WTC11 (cell line): ENCODE results near the gene EGR1. TPM values are rescaled to one million over a fixed set of nuclear protein-coding genes. Genes with fewer than 3 reads are reported as not detected.
A peak's percentile ranks its signal among the peaks of the same experiment; 100 is the strongest.

Source experiments
- CBFB ChIP-seq: sonication (generic); formaldehyde crosslinking; IDR thresholded peaks from 2 replicates; pipeline ENCODE4 v1.8.1; 2022; ENCODE audit warnings: mild to moderate bottlenecking, low read depth, missing genetic modification reagents
- ELF4 ChIP-seq: sonication (generic); formaldehyde crosslinking; IDR thresholded peaks from 2 replicates; pipeline ENCODE4 v1.8.1; 2022; ENCODE audit warnings: low read depth, mild to moderate bottlenecking, moderate library complexity, missing genetic modification reagents
- ESRRA ChIP-seq: sonication (generic); formaldehyde crosslinking; IDR thresholded peaks from 2 replicates; pipeline ENCODE4 v1.8.1; 2022; ENCODE audit warnings: mild to moderate bottlenecking, missing genetic modification reagents, borderline replicate concordance
- ETV6 ChIP-seq: sonication (generic); formaldehyde crosslinking; IDR thresholded peaks from 2 replicates; pipeline ENCODE4 v1.8.1; 2022; ENCODE audit warnings: mild to moderate bottlenecking, missing genetic modification reagents
- HMGA2 ChIP-seq: fragments of 250-450 bp; sonication (Bioruptor Pico); IDR thresholded peaks from 2 replicates; pipeline ENCODE4 v1.4.0; 2021; ENCODE audit warnings: mild to moderate bottlenecking, moderate library complexity
- JUN ChIP-seq: sonication (generic); formaldehyde crosslinking; IDR thresholded peaks from 2 replicates; pipeline ENCODE4 v1.8.0; 2023; ENCODE audit warnings: mild to moderate bottlenecking, missing genetic modification reagents
- MXD4 ChIP-seq: fragments of 250-450 bp; sonication (Bioruptor Pico); IDR thresholded peaks from 2 replicates; pipeline ENCODE4 v1.8.0; 2021; ENCODE audit warnings: mild to moderate bottlenecking, moderate library complexity, borderline replicate concordance
- NFYB ChIP-seq: sonication (generic); formaldehyde crosslinking; conservative IDR thresholded peaks from 2 replicates; pipeline ENCODE4 v1.8.0; 2022; ENCODE audit warnings: low read depth, missing genetic modification reagents
- TEAD4 ChIP-seq: sonication (generic); formaldehyde crosslinking; IDR thresholded peaks from 2 replicates; pipeline ENCODE4 v1.8.0; 2022; ENCODE audit warnings: mild to moderate bottlenecking, missing genetic modification reagents
- ZNF317 ChIP-seq: sonication (generic); formaldehyde crosslinking; IDR thresholded peaks from 2 replicates; pipeline ENCODE4 v1.8.1; 2023; ENCODE audit warnings: low read depth, mild to moderate bottlenecking, moderate library complexity, missing genetic modification reagents, borderline replicate concordance
- total RNA-seq: library from RNA; stranded (reverse); gene quantifications from 3 replicates; pipeline ENCODE4 v1.2.3, GENCODE V29; 2021
- TF ChIP-seq, protein P1 (sequence below): fragments of 250-450 bp; sonication (Bioruptor Pico); IDR thresholded peaks from 2 replicates; pipeline ENCODE4 v2.1.2; 2022; ENCODE audit warnings: mild to moderate bottlenecking, moderate library complexity
- TF ChIP-seq, protein P2 (sequence below): sonication (generic); formaldehyde crosslinking; IDR thresholded peaks from 2 replicates; pipeline ENCODE4 v1.8.1; 2022; ENCODE audit warnings: missing genetic modification reagents, borderline replicate concordance
- TF ChIP-seq, protein P3 (sequence below): sonication (generic); formaldehyde crosslinking; IDR thresholded peaks from 2 replicates; pipeline ENCODE4 v1.8.0; 2022; ENCODE audit warnings: mild to moderate bottlenecking, missing genetic modification reagents
- TF ChIP-seq, protein P4 (sequence below): sonication (generic); formaldehyde crosslinking; IDR thresholded peaks from 2 replicates; pipeline ENCODE4 v1.8.0; 2022; ENCODE audit warnings: mild to moderate bottlenecking, missing genetic modification reagents
- TF ChIP-seq, protein P5 (sequence below): sonication (generic); formaldehyde crosslinking; IDR thresholded peaks from 2 replicates; pipeline ENCODE4 v1.8.1; 2023; ENCODE audit warnings: mild to moderate bottlenecking, missing genetic modification reagents, borderline replicate concordance
- TF ChIP-seq, protein P6 (sequence below): fragments of 250-450 bp; sonication (Bioruptor Pico); IDR thresholded peaks from 2 replicates; pipeline ENCODE4 v1.9.0; 2021; ENCODE audit warnings: mild to moderate bottlenecking
- TF ChIP-seq, protein P7 (sequence below): fragments of 250-450 bp; sonication (Bioruptor Pico); IDR thresholded peaks from 2 replicates; pipeline ENCODE4 v1.9.0; 2021; ENCODE audit warnings: mild to moderate bottlenecking, borderline replicate concordance
- TF ChIP-seq, protein P8 (sequence below): sonication (generic); formaldehyde crosslinking; IDR thresholded peaks from 2 replicates; pipeline ENCODE4 v1.8.1; 2022; ENCODE audit warnings: low read depth, missing genetic modification reagents, borderline replicate concordance

The EGR1 gene
- total RNA-seq, 1 experiment from 2014 or later = 15.7 TPM

DNA sequence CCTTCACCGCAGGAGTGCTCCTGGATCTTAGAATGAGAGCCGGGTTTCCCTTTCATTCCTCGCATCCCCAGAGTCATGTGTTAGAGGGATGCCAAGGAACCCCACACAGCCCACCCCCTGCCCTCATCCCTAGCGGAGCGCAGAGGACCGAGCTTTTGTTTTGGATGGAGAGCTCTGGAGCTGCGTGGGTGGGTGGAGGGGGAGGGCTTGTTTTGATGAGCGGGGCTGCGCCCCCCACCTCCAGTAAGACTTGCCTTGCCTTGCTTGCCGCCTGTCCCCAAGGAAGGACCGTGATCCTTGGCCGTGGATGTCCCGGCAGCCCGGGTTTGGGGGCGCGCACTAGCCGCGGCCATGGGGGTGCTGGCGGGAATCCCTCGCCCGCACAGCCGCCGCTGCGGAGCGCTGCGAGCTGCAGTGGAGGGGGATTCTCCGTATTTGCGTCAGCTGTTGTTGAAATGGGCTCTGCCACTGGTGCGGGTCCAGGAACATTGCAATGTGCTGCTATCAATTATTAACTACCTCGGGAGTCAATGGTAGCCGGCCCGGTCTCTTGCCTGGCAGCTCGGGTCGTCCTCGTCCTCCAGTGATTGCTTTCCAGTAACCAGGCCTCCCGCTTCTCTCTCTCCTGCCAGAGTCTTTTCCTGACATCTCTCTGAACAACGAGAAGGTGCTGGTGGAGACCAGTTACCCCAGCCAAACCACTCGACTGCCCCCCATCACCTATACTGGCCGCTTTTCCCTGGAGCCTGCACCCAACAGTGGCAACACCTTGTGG is 1.0 kb downstream of the EGR1 start (continued):
- TF ChIP-seq, protein P1, sequence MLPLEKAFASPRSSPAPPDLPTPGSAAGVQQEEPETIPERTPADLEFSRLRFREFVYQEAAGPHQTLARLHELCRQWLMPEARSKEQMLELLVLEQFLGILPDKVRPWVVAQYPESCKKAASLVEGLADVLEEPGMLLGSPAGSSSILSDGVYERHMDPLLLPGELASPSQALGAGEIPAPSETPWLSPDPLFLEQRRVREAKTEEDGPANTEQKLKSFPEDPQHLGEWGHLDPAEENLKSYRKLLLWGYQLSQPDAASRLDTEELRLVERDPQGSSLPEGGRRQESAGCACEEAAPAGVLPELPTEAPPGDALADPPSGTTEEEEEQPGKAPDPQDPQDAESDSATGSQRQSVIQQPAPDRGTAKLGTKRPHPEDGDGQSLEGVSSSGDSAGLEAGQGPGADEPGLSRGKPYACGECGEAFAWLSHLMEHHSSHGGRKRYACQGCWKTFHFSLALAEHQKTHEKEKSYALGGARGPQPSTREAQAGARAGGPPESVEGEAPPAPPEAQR (CRISPR knock-in tag) = no peak
- TF ChIP-seq TEAD4 (CRISPR knock-in tag) = no peak
- TF ChIP-seq JUN (CRISPR knock-in tag) = no peak
- TF ChIP-seq, protein P2, sequence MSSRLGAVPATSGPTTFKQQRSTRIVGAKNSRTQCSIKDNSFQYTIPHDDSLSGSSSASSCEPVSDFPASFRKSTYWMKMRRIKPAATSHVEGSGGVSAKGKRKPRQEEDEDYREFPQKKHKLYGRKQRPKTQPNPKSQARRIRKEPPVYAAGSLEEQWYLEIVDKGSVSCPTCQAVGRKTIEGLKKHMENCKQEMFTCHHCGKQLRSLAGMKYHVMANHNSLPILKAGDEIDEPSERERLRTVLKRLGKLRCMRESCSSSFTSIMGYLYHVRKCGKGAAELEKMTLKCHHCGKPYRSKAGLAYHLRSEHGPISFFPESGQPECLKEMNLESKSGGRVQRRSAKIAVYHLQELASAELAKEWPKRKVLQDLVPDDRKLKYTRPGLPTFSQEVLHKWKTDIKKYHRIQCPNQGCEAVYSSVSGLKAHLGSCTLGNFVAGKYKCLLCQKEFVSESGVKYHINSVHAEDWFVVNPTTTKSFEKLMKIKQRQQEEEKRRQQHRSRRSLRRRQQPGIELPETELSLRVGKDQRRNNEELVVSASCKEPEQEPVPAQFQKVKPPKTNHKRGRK (CRISPR knock-in tag) = no peak
- TF ChIP-seq, protein P3, sequence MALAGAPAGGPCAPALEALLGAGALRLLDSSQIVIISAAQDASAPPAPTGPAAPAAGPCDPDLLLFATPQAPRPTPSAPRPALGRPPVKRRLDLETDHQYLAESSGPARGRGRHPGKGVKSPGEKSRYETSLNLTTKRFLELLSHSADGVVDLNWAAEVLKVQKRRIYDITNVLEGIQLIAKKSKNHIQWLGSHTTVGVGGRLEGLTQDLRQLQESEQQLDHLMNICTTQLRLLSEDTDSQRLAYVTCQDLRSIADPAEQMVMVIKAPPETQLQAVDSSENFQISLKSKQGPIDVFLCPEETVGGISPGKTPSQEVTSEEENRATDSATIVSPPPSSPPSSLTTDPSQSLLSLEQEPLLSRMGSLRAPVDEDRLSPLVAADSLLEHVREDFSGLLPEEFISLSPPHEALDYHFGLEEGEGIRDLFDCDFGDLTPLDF = no peak
- no peak for TF ChIP-seq HMGA2 (CRISPR knock-in tag)
- no peak for TF ChIP-seq MXD4 (CRISPR knock-in tag)
- TF ChIP-seq, protein P4, sequence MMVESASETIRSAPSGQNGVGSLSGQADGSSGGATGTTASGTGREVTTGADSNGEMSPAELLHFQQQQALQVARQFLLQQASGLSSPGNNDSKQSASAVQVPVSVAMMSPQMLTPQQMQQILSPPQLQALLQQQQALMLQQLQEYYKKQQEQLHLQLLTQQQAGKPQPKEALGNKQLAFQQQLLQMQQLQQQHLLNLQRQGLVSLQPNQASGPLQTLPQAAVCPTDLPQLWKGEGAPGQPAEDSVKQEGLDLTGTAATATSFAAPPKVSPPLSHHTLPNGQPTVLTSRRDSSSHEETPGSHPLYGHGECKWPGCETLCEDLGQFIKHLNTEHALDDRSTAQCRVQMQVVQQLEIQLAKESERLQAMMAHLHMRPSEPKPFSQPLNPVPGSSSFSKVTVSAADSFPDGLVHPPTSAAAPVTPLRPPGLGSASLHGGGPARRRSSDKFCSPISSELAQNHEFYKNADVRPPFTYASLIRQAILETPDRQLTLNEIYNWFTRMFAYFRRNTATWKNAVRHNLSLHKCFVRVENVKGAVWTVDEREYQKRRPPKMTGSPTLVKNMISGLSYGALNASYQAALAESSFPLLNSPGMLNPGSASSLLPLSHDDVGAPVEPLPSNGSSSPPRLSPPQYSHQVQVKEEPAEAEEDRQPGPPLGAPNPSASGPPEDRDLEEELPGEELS = no peak
- TF ChIP-seq ESRRA (CRISPR knock-in tag) = no peak
- TF ChIP-seq, protein P5, sequence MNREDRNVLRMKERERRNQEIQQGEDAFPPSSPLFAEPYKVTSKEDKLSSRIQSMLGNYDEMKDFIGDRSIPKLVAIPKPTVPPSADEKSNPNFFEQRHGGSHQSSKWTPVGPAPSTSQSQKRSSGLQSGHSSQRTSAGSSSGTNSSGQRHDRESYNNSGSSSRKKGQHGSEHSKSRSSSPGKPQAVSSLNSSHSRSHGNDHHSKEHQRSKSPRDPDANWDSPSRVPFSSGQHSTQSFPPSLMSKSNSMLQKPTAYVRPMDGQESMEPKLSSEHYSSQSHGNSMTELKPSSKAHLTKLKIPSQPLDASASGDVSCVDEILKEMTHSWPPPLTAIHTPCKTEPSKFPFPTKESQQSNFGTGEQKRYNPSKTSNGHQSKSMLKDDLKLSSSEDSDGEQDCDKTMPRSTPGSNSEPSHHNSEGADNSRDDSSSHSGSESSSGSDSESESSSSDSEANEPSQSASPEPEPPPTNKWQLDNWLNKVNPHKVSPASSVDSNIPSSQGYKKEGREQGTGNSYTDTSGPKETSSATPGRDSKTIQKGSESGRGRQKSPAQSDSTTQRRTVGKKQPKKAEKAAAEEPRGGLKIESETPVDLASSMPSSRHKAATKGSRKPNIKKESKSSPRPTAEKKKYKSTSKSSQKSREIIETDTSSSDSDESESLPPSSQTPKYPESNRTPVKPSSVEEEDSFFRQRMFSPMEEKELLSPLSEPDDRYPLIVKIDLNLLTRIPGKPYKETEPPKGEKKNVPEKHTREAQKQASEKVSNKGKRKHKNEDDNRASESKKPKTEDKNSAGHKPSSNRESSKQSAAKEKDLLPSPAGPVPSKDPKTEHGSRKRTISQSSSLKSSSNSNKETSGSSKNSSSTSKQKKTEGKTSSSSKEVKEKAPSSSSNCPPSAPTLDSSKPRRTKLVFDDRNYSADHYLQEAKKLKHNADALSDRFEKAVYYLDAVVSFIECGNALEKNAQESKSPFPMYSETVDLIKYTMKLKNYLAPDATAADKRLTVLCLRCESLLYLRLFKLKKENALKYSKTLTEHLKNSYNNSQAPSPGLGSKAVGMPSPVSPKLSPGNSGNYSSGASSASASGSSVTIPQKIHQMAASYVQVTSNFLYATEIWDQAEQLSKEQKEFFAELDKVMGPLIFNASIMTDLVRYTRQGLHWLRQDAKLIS (CRISPR knock-in tag) = no peak
- TF ChIP-seq, protein P6, sequence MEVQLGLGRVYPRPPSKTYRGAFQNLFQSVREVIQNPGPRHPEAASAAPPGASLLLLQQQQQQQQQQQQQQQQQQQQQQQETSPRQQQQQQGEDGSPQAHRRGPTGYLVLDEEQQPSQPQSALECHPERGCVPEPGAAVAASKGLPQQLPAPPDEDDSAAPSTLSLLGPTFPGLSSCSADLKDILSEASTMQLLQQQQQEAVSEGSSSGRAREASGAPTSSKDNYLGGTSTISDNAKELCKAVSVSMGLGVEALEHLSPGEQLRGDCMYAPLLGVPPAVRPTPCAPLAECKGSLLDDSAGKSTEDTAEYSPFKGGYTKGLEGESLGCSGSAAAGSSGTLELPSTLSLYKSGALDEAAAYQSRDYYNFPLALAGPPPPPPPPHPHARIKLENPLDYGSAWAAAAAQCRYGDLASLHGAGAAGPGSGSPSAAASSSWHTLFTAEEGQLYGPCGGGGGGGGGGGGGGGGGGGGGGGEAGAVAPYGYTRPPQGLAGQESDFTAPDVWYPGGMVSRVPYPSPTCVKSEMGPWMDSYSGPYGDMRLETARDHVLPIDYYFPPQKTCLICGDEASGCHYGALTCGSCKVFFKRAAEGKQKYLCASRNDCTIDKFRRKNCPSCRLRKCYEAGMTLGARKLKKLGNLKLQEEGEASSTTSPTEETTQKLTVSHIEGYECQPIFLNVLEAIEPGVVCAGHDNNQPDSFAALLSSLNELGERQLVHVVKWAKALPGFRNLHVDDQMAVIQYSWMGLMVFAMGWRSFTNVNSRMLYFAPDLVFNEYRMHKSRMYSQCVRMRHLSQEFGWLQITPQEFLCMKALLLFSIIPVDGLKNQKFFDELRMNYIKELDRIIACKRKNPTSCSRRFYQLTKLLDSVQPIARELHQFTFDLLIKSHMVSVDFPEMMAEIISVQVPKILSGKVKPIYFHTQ (CRISPR knock-in tag) = no peak
- TF ChIP-seq, protein P7, sequence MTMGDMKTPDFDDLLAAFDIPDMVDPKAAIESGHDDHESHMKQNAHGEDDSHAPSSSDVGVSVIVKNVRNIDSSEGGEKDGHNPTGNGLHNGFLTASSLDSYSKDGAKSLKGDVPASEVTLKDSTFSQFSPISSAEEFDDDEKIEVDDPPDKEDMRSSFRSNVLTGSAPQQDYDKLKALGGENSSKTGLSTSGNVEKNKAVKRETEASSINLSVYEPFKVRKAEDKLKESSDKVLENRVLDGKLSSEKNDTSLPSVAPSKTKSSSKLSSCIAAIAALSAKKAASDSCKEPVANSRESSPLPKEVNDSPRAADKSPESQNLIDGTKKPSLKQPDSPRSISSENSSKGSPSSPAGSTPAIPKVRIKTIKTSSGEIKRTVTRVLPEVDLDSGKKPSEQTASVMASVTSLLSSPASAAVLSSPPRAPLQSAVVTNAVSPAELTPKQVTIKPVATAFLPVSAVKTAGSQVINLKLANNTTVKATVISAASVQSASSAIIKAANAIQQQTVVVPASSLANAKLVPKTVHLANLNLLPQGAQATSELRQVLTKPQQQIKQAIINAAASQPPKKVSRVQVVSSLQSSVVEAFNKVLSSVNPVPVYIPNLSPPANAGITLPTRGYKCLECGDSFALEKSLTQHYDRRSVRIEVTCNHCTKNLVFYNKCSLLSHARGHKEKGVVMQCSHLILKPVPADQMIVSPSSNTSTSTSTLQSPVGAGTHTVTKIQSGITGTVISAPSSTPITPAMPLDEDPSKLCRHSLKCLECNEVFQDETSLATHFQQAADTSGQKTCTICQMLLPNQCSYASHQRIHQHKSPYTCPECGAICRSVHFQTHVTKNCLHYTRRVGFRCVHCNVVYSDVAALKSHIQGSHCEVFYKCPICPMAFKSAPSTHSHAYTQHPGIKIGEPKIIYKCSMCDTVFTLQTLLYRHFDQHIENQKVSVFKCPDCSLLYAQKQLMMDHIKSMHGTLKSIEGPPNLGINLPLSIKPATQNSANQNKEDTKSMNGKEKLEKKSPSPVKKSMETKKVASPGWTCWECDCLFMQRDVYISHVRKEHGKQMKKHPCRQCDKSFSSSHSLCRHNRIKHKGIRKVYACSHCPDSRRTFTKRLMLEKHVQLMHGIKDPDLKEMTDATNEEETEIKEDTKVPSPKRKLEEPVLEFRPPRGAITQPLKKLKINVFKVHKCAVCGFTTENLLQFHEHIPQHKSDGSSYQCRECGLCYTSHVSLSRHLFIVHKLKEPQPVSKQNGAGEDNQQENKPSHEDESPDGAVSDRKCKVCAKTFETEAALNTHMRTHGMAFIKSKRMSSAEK (CRISPR knock-in tag) = 0 out of 2 replicates have a peak, but pooled peaks have one; percentile 75
- no peak for TF ChIP-seq ELF4 (CRISPR knock-in tag)
- TF ChIP-seq ZNF317 = no peak
- no peak for TF ChIP-seq CBFB (CRISPR knock-in tag)
- TF ChIP-seq, protein P8, sequence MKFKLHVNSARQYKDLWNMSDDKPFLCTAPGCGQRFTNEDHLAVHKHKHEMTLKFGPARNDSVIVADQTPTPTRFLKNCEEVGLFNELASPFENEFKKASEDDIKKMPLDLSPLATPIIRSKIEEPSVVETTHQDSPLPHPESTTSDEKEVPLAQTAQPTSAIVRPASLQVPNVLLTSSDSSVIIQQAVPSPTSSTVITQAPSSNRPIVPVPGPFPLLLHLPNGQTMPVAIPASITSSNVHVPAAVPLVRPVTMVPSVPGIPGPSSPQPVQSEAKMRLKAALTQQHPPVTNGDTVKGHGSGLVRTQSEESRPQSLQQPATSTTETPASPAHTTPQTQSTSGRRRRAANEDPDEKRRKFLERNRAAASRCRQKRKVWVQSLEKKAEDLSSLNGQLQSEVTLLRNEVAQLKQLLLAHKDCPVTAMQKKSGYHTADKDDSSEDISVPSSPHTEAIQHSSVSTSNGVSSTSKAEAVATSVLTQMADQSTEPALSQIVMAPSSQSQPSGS (CRISPR knock-in tag) = no peak
- no peak for TF ChIP-seq NFYB (CRISPR knock-in tag)
- TF ChIP-seq ETV6 = 0 out of 2 replicates have a peak, but pooled peaks have one; percentile 51
